Measurements from ENCODE around the gene ZNF577.
"Not testable (repeated sequence)": the region's sequence is repeated elsewhere in the genome, so short reads cannot be mapped to it uniquely, and the experiment has no call there.

Gene ZNF577

DNA sequence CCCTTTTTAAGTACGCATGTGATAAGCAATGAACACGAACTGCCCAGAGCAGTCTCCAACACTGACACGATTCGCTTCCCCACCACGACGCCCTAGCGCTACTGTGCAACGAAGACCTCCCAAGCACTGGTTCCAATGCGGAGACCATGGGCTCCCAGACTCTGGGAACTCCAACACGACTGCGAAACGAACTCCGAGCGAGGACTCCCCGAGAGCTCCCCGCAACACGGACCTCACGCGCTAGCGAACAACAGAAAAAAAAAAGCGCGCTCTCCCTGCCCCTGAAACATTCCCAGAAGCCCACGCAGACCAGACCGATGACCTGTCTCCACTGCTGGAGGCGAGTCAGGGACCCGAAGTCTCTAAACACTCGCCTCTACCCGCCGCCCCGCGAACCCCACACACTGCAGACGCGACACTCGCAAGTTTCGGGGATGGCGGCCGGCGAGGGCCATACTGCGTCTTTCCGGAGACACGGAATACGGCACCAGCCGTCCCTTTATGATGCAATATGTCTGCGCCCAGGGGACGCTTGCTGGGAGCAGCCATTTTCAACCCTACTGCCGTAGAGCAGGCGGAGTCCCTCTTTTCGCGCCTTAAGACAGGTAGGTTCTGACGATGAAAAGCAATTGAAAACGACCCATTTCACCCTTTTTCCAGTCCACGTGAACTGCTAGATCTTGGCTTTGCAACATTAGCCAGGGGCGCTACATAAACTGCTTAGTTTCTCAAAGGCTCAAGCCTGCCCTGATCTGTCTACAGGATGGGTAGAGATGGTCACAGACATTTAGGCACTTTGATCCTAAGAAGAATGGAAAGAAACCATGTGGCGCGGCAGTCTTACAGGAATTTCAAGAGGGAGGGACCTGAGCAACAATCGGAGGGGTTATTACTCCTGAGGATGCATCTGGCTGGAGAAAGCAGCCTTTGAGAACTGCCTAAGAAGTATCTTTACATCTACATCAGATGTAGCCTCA lies at the start of gene ZNF577:
Gene ZNF577, minus strand, starts transcription at position 430 of the 977 bp plus-strand sequence. CDS start 7,569 bp downstream, outside the sequence.
- peak; percentile 78 to 80 for DNase-seq

DNA sequence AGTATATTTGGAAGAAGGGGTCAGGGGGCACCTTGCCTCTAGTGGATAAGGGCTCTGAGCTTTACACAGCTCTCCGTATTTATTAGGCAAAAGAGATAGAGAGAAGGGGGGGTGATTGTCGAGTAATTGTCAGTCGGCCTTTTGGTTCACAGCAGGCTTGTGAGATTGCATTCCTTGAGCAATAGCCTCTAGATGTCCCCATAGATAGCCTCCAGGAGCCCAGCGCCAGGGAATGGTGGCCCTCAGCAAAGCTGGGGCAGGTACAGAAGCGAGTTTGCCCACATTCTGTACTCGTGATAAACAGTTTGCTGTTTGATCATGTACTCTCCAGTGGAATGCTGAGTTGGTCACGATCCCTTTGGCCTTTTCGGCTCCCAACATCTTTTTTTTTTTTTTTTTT lies 44.2 kb upstream of the ZNF577 start:
- no peak for DNase-seq

DNA sequence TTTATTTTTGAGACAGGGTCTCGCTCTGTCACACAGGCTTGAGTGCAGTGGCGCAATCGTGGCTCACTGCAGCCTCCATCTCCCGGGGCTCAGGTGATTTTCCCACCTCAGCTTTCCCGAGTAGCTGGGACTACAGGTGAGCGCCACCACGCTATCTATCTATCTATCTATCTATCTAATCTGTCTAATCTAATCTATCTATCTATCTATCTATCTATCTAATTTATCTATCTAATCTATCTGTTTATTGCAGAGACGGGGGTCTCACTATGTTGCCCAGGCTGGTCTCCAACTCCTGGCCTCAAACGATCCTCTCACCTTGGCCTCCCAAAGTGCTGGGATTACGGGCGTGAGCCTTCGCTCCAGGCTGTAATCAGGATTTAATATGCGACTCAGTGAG lies 40.1 kb upstream of the ZNF577 start:
- DNase-seq = no peak

DNA sequence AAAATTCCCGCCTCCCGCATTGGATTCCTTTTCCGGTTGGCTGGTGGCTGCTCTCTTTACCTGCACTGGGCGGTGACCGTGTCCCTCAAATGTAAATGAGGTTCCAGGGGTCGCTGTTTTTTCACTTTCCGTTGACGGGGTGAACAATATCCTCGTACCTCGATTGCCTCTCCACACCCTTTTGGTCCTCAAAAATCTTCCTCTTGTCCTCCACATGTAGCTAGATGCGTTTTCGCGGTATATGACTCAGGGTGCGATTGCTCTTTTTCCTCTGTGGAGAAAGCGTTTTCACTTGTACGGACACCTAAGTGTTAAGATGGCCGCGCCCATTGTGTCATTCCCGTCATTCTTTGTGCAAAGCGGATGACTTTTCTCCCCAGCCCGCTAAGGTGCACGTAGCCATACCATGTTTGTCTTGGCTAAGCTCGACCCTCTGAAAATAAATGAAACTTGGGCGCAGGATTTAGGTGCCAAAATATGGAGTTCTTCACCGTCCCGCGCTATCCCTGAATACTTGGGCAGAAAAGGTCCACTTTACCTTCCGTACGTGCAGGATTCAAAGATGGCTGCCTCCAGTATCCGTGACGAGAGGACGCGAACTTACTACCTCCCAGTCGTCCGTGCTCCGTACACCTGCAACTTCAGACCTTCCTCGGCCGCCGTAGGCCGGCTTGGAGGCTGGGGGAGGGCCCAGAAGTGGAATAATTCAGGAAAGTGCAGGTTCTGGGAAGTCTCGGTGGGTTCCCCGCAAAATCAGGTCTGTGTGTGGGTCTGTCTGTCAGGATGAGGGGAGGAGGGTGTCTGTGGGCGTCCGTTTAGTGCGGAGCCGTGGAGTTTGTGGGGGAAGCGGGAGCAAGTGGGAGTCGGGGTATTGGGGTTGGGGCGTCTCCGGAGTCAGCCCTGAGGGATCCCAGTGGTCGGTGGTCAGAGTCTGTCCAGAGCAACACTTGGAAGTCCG lies 39.3 kb upstream of the ZNF577 start, which contains the start of gene ZNF613:
Gene ZNF613, plus strand, starts transcription at position 689 of the 958 bp plus-strand sequence. CDS start 8,749 bp downstream, outside the sequence.
- DNase-seq = peak; percentile 84

DNA sequence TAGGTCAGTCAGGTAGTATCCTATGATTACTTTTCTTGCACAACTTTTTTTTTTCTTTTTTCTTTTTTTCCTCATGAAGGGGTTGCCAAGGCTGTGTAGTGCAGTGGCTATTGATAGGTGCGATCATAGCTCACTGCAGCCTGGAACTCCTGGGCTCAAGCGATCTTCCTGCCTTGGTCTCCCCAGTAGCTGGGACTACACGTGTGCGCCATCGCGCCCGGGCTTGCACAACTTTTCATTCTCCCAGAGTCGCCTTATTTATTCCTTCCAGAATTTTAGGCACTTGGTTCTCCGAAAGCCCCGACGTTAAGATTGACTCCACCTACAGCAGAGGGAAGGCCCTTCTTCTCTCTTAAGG lies 38.7 kb upstream of the ZNF577 start:
- no peak for DNase-seq

DNA sequence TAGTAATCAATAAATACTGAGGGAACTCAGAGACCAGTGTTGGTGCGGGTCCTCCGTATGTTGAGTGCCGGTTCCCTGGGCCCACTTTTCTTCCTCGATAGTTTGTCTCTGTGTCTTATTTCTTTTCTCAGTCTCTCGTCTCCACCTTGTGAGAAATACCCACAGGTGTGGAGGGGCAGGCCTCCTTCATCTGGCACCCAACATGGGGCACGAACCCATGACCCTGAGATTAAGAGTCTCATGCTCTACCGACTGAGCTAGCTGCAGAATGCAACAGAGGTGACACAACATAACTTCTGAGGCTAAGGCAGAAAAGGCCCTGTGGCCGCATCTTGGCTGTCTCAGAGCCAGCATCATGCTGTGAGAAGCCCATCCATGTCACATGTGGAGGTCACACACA lies 34.2 kb upstream of the ZNF577 start:
- no peak for DNase-seq

DNA sequence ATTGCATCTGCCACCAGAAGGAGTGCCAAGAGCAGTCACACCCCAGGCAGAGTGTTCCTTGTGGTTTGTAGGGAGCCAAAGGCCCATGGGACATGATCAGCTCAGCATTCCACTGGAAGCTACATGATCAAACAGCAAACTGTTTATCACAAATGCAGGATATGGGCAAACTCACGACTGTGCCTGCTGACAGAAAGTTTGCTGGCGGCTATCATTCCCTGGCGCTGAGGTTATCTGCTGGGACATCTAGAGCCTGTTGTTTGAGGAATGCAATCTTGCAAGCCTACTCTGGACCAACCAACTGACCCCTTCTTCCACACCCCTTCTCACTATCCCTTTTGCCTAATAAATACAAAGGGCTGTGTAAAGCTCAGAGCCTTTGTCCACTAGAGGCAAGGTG lies 31.9 kb upstream of the ZNF577 start:
- no peak for DNase-seq

DNA sequence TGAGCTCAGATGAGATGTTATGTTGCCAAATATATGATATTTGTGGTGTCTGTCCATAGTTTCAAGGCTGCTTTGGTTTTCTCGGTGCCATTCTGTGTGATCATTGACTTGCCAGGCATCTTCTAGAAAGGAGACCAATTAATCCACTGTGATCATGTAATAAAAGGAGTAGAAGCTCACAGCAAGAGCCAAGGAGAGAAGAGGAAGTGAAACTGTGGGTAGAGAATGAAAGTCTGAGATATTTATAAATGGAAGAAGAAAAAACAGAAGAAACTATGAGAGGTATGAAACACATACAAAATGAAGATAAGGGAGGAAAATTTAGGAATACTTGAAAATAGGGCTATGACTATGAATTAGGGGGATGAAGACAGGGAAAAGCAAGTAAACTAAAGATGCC lies 28.4 kb upstream of the ZNF577 start:
- no peak for DNase-seq

DNA sequence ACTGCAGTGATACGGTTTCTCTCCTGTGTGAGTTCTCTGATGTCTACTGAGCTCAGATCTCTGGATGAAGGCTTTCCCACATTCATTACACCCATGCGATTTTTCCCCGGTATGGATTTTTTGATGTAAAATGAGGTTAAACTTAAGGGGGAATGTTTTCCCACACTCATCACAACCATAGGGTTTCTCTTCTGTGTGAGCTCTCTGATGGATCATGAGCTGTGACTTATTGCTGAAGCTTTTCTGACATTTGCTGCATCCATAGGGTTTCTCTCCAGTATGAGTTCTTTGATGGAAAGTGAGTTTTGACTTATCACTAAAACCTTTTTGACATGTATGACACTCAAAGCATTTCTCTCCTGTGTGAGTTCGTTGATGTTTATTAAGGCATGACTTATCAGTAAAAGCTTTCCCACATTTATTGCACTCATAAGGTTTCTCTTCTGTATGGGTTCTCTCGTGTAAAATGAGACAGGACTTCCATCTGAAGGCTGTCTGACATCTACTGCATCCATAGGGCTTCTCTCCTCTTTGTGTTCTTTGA lies 27.6 kb upstream of the ZNF577 start:
- DNase-seq = no peak

DNA sequence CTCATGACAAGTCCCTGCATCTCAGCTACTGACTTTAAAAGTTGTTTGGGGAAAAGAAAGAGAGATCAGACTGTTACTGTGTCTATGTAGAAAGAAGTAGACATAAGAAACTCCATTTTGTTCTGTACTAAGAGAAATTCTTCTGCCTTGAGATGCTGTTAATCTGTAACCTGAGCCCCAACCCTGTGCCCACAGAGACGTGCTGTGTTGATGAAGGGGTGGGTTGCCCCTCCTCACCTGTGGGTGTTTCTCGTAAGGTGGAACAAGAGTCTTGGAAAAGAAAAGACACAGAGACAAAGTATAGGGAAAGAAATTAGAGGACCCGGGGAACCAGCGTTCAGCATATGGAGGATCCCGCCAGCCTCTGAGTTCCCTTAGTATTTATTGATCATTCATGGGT lies 20.2 kb upstream of the ZNF577 start:
- DNase-seq = not testable (repeated sequence)

DNA sequence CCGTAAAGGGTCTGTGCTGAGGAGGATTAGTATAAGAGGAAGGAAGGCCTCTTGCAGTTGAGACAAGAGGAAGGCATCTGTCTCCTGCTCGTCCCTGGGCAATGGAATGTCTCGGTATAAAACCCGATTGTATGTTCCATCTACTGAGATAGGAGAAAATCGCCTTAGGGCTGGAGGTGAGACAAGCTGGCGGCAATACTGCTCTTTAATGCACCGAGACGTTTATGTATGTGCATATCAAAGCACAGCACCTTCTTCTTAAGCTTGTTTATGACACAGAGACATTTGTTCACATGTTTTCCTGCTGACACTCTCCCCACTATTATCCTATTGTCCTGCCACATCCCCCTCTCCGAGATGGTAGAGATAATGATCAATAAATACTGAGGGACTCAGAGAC lies 18.4 kb upstream of the ZNF577 start:
- not testable (repeated sequence) for DNase-seq

DNA sequence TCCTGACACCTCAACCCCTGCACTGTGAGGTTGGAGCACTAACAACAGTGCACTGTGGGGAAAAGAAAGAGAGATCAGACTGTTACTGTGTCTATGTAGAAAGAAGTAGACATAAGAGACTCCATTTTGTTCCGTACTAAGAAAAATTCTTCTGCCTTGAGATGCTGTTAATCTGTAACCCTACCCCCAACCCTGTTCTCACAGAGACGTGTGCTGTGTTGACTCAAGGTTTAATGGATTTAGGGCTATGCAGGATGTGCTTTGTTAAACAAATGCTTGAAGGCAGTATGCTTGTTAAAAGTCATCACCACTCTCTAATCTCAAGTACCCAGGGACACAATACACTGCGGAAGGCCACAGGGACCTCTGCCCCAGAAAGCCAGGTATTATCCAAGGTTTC lies 17.9 kb upstream of the ZNF577 start:
- not testable (repeated sequence) for DNase-seq

DNA sequence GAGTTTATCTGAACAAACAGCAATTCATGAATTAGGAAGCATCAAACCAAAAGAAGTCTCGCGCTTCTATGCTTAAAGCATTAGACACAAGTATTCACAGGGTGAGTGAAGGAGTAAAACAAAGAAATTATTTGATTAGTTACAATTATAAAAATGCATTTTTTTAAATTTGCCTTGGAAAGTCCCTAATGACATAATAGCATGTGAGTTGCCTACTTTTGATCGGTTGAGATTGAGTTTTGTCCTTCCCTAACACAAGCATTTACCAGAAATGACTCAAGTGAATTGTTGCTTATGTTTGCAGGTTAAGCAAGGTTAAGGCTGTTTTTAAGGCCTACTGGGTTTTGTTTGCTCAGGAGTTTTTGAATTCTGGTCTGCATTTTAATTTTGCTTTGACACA lies 17.5 kb upstream of the ZNF577 start:
- DNase-seq = no peak

DNA sequence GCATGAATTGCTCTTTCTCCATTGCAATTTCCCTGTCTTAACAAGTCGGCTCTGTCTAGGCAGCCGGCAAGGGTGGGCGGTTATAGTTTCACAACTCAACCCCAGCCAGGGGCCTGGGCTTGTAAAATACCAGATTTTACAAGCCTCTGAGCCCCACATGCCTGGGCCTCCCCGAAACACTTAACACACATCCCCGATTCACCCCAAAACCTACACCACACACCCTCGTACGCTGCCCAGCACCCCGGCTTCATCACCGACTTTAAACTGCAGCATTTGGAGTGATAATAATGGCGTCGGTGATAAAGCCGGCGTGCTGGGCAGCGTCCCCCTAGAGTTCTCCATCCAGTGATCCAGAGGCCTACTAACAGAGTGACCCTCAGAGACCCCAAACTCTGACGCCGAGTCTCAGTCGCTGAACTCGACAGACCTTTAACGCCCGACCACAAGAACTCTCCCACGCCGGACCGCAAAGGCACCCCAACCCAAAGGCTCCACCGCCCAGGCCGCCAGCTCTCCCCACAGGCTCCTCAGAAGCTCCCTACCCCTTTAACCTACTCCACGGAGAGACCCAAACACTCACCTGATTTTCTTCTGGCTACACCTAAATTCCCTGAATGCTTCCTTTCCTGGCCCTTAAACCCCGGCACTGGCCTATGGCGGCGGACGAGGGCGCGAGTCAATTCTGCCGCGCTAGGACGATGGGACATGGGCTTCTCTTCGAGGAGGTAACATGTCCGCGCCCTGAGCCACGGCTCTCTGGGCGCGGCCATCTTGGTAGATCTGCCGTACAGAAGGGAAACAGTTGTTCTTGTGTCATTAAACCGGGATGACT lies 16.8 kb upstream of the ZNF577 start, which contains the start of gene ZNF649:
Gene ZNF649, minus strand, starts transcription at position 687 of the 835 bp plus-strand sequence. CDS start 4,910 bp downstream, outside the sequence.
- DNase-seq = peak; percentile 81 to 82

DNA sequence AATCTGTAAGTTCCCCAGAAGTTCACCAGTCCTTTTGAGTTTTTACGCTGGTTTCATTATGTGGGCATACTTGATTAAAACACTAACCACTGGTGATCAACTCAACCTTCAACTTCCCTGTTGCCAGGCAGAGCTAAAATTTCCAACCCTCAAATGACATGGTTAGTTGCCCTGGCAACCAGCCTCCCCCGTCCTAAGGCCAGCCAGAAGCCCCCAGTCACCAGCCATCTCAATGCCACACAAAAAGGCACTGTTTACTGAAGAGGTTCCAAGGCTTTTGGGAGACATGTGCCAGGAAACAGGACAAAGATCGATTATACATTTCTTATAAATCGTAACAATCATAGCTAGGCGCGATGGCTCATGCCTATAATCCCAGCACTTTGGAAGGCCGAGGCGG lies 15.4 kb upstream of the ZNF577 start:
- no peak for DNase-seq

DNA sequence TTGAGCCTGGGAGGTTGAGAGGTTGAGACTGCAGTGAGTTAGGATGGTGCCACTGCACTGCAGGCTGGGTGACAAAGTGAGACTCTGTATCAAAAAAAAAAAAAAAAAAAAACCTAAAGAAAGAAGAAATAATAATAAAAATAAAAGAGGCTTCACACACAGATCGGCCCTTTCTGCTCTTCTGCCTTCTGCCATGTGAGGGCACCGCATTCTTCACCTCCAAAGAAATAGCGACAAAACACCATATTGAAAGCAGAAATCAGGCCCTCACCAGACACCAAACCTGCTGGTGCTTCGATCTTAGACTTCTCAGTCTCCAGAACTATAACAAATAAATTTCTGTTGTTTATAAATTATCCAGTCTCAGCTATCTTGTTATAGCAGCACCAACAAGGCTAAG lies 14.1 kb upstream of the ZNF577 start:
- no peak for DNase-seq

DNA sequence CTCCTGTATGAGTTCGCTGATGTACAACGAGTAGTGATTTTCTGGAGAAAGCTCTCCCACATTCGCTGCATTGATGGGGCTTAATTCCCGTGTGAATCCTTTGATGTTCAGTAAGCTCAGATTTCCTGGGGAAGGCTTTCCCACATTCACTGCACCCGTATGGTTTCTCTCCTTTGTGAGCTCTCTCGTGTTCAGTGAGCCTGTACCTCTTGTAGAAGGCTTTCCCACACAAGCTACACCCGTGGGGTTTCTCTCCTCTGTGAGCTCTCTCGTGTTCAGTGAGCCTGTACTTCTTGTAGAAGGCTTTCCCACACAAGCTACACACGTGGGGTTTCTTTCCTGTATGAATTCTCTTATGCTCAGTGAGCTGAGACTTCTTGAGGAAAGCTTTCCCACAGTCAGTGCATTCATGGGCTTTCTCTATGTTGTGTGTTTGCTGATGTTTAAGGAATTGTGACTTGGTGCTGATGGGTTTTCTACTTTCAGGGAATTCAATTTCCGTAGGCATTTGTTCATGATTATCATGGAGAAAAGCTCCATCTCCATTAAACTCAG lies 3.5 kb upstream of the ZNF577 start:
- no peak for DNase-seq

DNA sequence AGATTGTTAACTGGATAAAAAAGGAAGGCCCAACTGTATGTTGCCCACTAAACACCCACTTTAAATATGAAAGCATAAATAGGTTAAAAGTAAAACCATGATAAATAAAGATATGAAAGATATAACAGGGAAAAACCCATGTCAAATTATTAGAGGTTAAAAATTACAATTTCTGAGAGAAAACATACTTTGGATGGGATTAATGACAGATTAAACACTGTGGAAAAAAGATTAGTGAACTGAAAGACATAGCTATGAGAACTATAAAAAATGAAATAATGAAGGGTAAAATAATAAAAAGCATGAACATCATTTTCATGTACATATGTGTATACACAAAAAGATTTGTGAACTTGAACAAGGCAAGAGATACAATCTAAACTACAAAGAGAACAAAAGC lies 2.2 kb upstream of the ZNF577 start:
- DNase-seq = no peak

DNA sequence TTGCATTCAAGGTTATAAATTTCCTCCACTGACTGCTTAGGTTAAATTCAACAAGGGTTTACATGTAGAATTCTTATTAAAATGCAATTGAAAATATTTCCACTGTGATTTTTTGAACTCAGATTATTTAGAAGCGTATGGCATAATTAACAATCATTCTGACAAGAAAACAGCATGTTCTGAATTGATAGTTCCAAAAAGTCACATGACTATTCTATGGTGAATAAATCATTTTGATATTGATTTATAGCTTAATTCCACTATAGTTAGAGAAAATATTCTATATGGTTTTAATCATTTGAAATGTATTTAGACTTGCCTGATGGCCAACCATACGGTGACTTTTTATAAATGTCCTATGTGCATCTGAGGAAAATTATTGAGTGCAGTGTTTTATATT lies 3.0 kb downstream of the ZNF577 start:
- no peak for DNase-seq

DNA sequence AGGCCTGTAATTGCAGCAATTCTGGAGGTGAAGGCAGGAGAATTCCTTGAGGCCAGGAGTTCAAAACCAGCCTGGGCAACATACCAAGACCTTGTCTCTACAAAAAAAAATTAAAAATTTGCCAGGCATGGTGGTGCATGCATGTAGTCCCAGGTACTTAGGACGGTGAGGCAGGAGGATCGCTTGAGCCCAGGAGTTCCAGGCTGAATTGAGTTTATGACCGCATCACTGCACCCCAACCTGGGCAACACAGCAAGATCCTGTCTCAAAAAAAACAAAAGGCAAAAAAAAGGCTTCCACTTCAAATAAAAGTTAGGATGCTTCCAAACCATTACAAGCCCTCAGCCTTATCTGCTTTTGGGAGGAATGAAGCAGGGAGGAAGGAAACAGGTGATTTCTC lies 5.2 kb downstream of the ZNF577 start:
- DNase-seq = no peak

DNA sequence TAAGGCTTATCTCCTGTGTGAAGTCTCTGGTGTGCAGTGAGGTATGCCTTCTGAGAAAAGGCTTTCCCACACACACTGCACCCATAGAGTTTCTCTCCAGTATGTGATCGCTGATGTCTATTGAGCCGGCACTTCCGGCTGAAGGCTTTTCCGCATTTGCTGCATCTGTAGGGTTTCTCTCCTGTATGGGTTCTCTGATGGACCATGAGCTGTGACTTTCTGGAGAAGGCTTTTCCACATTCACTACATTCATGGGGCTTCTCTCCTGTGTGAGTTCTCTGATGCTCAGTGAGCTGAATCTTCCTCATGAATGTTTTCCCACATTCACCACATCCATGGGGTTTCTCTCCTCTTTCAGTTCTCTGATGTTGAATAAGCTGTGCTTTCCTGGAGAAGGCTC lies 14.7 kb downstream of the ZNF577 start:
- no peak for DNase-seq
